Skeletal muscle tissue (tissue), 4 donors: ENCODE data around the gene NINJ2. TPM values are rescaled to one million over a fixed set of nuclear protein-coding genes. Genes with fewer than 3 reads are reported as not detected.

Experiments
- H3K27ac ChIP-seq: one replicate; pipeline ENCODE4 v1.7.0; 2013; ENCODE audit warnings: mild to moderate bottlenecking, low read depth, low read length, inconsistent platforms
- H3K27me3 ChIP-seq, 3 donors: one replicate each; pipeline ENCODE4 v1.7.0; 2013; ENCODE audit warnings: low read length in 3 of 3; ENCODE audit not compliant: control insufficient read depth in 3 of 3, insufficient read depth in 3 of 3
- H3K36me3 ChIP-seq, 3 donors: one replicate each; pipeline ENCODE4 v1.7.0; 2013; ENCODE audit warnings: low read length in 3 of 3; ENCODE audit not compliant: control insufficient read depth in 3 of 3, insufficient read depth in 3 of 3
- H3K4me1 ChIP-seq, 3 donors: one replicate each; pipeline ENCODE4 v1.7.0; 2013; ENCODE audit warnings: low read length in 3 of 3, mild to moderate bottlenecking in 3 of 3; ENCODE audit not compliant: control insufficient read depth in 3 of 3, insufficient read depth in 3 of 3
- H3K4me3 ChIP-seq, 3 donors: one replicate each; pipeline ENCODE4 v1.7.0; 2013; ENCODE audit warnings: low read length in 3 of 3
- H3K9ac ChIP-seq, 3 donors: one replicate each; pipeline ENCODE4 v1.7.0; 2013; ENCODE audit warnings: low read length in 3 of 3, mild to moderate bottlenecking in 3 of 3, moderate library complexity in 2 of 3, low read depth in 1 of 3
- H3K9me3 ChIP-seq, 3 donors: one replicate each; pipeline ENCODE4 v1.7.0; 2013; ENCODE audit warnings: low read length in 3 of 3; ENCODE audit not compliant: control insufficient read depth in 3 of 3
- total RNA-seq: library from RNA; depleted of rRNA; stranded (reverse); fragments of >200 nt; gene quantifications from one replicate; pipeline ENCODE4 v1.2.3, GENCODE V29; 2014
- donor health status: Osteomylitis.

Gene NINJ2
- total RNA-seq, 1 donor from 2014 or later = 2.6 TPM

- H3K27ac ChIP-seq = no peak overlapping the region
- H3K4me3 ChIP-seq = no peak overlapping the region
- no peak overlapping the region for H3K9ac ChIP-seq
- peaks cover 0 to 7% (median 0%) of the 10 kb centered on the region in 3 donors for H3K36me3 ChIP-seq
- peaks cover 11 to 14% (median 14%) of the 10 kb centered on the region in 3 donors for H3K4me1 ChIP-seq
- peaks cover 0 to 1% (median 0%) of the 10 kb centered on the region in 3 donors for H3K27me3 ChIP-seq
- H3K9me3 ChIP-seq = no peaks in the 10 kb centered on the region
Observed at GRCh38 chr12:565589-566105, 97.6 kb downstream of the NINJ2 start.

DNA sequence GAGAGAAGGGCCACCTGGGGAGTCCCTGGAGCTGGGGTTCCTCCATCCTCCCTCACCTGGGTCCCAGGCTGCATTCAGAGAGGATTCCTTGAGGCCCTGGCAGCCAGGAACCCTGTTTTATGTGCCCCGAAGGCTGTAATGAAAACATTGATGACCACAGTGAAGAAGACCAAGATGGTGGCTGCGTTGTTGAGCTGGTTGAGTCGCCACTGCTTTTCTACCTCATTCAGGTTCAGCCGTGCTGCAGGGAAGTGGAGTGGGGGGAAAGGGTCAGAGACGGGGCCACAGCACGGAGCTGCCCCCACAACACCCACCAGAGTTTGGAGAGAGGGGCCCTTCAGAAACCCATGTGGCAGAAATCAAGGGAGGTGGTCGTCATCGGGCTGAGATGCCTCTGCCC, 98.1 kb downstream of the NINJ2 start:
- Histone ChIP-seq H3K27ac (no peak overlapping the region), H3K4me3 (no peak overlapping the region), H3K36me3 (peaks cover 0 to 7% (median 0%) of the 10 kb centered on the region in 3 donors), H3K9ac (no peak overlapping the region), H3K27me3 (peaks cover 0 to 3% (median 0%) of the 10 kb centered on the region in 3 donors), H3K9me3 (no peaks in the 10 kb centered on the region), H3K4me1 (peaks cover 6 to 10% (median 9%) of the 10 kb centered on the region in 3 donors)

DNA sequence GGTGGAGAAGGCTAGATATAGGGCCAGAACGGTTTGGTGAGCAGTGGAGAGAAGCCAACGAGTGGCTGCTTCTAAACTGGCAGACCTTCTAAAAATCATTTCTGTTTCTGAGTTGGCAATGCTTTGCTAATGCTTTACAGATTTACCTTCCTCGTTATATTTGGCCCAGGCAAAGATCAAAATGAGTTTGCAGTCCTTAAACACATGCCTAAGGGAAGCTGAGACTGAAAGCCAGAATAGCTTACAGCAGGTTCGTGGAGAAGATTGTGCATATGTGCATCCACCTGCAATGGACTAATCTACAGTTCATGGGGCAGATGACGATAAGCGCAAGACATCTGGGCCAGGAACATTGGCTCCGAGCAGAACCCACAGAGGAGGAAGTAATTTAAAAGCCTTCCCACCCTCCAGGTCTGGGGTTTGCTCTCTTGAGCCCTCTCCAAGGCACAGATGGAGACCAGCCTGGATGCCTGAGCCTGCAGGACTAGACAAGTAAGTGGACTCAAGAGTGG, 99.4 kb downstream of the NINJ2 start:
- peaks cover 0 to 9% (median 0%) of the 10 kb centered on the region in 3 donors for H3K36me3 ChIP-seq
- H3K4me1 ChIP-seq = peaks cover 2 to 6% (median 5%) of the 10 kb centered on the region in 3 donors

GRCh38 chr12:563250-563781, 99.9 kb downstream of the NINJ2 start:
- Histone ChIP-seq H3K9me3 (no peaks in the 10 kb centered on the region), H3K36me3 (peaks cover 0 to 9% (median 0%) of the 10 kb centered on the region in 3 donors), H3K27me3 (peaks cover 0 to 3% (median 2%) of the 10 kb centered on the region in 3 donors), H3K4me3 (no peak overlapping the region), H3K4me1 (peaks cover 2 to 6% (median 5%) of the 10 kb centered on the region in 3 donors), H3K27ac (no peak overlapping the region), H3K9ac (no peak overlapping the region)

More for the DNA sequence above, 99.4 kb downstream of the NINJ2 start:
- no peak overlapping the region for H3K4me3 ChIP-seq
- no peaks in the 10 kb centered on the region for H3K9me3 ChIP-seq
- H3K27ac ChIP-seq = no peak overlapping the region
- peaks cover 0 to 3% (median 2%) of the 10 kb centered on the region in 3 donors for H3K27me3 ChIP-seq
- H3K9ac ChIP-seq = no peak overlapping the region

GRCh38 chr12:562634-563033, 100.6 kb downstream of the NINJ2 start:
- no peak overlapping the region for H3K27ac ChIP-seq
- H3K9me3 ChIP-seq = no peaks in the 10 kb centered on the region
- H3K4me1 ChIP-seq = peaks cover 2 to 6% (median 5%) of the 10 kb centered on the region in 3 donors
- peaks cover 0 to 11% (median under 1%) of the 10 kb centered on the region in 3 donors for H3K36me3 ChIP-seq
- no peak overlapping the region for H3K4me3 ChIP-seq
- H3K9ac ChIP-seq = no peak overlapping the region
- peaks cover 0 to 3% (median 2%) of the 10 kb centered on the region in 3 donors for H3K27me3 ChIP-seq

DNA sequence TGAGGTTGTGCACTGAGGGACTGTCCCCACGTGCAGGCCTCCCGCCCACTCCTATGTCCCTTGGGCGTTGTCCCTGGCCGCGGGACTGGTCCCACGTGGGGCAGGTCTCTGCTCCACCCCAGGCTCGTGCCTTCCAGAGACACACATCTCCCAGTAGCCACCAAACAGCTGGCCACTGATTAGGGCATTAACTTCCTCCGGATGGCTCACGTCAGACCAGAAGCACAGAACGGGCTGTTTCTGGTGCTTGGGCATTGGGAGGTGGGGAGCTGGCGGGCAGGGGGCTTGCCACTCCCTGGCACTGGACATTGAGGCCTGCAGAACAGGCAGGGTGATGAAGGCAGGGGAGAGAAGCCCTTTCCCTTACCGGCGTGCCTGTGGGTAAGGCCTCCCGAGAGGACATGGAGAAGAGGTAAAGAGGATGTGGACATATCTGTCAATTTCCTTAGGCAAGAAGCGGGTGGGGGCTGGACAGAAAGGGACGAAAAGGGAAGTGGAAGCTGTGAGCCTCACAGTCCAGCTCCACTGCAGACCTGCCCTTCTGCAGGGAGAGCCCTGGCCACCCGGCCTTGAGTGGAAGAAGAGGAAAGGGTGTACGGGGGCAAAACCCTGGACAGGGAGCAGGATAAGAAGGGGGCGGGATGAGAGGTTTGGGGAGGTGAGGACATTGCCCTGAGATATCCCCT, 101.2 kb downstream of the NINJ2 start:
- H3K27ac ChIP-seq = peak overlapping the region; percentile 11

DNA sequence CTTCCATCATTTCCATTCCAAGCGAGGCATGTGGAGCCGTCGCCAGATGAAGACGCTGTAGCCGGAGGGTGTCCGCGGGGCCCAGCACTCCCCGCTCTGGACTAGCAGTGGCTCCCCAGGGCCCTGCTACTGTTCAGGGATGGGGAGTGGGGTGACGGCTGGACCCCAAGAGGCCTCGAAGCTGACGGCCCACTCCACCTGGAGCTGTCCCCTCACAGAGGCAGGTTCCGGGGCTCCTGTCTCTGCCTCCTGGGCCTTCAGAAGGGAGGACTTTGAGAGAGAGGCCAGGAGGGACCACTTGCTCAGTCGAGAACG, 101.9 kb downstream of the NINJ2 start:
- Histone ChIP-seq H3K9ac (no peak overlapping the region), H3K36me3 (peaks cover 0 to 11% (median 6%) of the 10 kb centered on the region in 3 donors), H3K27me3 (peaks cover 0 to 3% (median 2%) of the 10 kb centered on the region in 3 donors), H3K4me3 (peak overlapping the region in 1 of 3 donors; percentile 38), H3K9me3 (no peaks in the 10 kb centered on the region), H3K4me1 (peaks cover 2 to 6% (median 5%) of the 10 kb centered on the region in 3 donors), H3K27ac (no peak overlapping the region)

More for the DNA sequence above, 101.2 kb downstream of the NINJ2 start:
- Histone ChIP-seq H3K9me3 (no peaks in the 10 kb centered on the region), H3K4me1 (peaks cover 2 to 6% (median 5%) of the 10 kb centered on the region in 3 donors), H3K9ac (peak overlapping the region in 1 of 3 donors; percentile 5), H3K27me3 (peaks cover 0 to 3% (median 2%) of the 10 kb centered on the region in 3 donors), H3K4me3 (peak overlapping the region in 2 of 3 donors; percentile 29 to 51), H3K36me3 (peaks cover 0 to 11% (median 6%) of the 10 kb centered on the region in 3 donors)

GRCh38 chr12:560691-561390, 102.4 kb downstream of the NINJ2 start:
- H3K9ac ChIP-seq = no peak overlapping the region
- H3K36me3 ChIP-seq = peaks cover 0 to 11% (median 6%) of the 10 kb centered on the region in 3 donors
- H3K27ac ChIP-seq = no peak overlapping the region
- H3K27me3 ChIP-seq = peaks cover 0 to 3% (median 2%) of the 10 kb centered on the region in 3 donors
- H3K4me1 ChIP-seq = peaks cover 2 to 6% (median 5%) of the 10 kb centered on the region in 3 donors
- no peaks in the 10 kb centered on the region for H3K9me3 ChIP-seq
- H3K4me3 ChIP-seq = no peak overlapping the region

- H3K36me3 ChIP-seq = peaks cover 0 to 11% (median 6%) of the 10 kb centered on the region in 3 donors
- H3K9ac ChIP-seq = no peak overlapping the region
- H3K4me3 ChIP-seq = no peak overlapping the region
- H3K27me3 ChIP-seq = peaks cover 0 to 3% (median 2%) of the 10 kb centered on the region in 3 donors
- H3K4me1 ChIP-seq = peaks cover 2 to 6% (median 5%) of the 10 kb centered on the region in 3 donors
- no peaks in the 10 kb centered on the region for H3K9me3 ChIP-seq
- no peak overlapping the region for H3K27ac ChIP-seq
Observed at GRCh38 chr12:559906-560455, 103.3 kb downstream of the NINJ2 start.
